Measurements from ENCODE around the gene TWF2.

Gene TWF2

DNA sequence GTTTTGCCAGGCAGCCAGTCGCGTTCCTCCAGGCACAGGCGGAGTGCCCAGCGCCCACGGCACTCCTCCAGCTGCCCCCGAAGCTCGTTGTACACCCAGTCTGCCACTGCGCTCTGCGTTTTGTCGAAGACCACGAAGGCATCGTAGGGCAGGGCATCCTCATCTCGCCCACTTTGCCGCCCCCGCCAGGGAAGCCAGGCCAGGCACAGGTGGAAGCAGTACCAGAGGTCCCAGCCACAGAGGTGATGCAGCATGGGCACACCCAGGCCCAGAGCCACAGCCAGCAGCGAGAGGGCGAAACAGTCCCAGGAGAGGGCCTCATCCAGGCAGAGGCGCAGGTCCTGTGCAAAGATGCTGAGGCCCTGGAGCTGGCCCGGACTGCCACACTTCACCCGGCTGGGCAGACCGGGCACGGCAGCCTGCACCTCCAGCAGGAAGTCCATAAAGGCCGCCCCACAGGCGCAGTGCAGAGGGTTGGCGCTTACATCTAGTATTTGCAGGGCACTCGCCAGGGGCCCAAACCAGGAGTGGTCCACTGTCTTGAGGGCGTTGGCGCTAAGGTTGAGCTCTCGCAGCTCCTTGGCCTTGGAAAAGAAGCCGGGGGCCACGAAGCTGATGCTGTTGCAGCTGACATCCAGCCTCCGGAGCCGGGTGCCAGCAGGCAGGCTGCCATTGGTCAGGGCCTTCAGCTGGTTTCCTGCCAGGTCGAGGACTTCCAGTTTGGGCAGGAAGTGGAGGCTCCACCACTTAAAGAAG lies 17.2 kb downstream of the TWF2 start:
- TF ChIP-seq RAD21 (IDR thresholded peaks at IDR 0.05; ENCODE audit: low read depth) = no peak
- no peak for TF ChIP-seq EGR1 (IDR thresholded peaks at IDR 0.05)
- TF ChIP-seq, protein P1, sequence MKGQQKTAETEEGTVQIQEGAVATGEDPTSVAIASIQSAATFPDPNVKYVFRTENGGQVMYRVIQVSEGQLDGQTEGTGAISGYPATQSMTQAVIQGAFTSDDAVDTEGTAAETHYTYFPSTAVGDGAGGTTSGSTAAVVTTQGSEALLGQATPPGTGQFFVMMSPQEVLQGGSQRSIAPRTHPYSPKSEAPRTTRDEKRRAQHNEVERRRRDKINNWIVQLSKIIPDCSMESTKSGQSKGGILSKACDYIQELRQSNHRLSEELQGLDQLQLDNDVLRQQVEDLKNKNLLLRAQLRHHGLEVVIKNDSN (IDR thresholded peaks at IDR 0.05) = no peak
- TF ChIP-seq REST (IDR thresholded peaks at IDR 0.05; ENCODE audit: low read depth) = no peak
- no peak for TF ChIP-seq NFIC (IDR thresholded peaks at IDR 0.05)
- no peak for TF ChIP-seq EP300 (IDR thresholded peaks at IDR 0.05; ENCODE audit: borderline replicate concordance)
- TF ChIP-seq, protein P2, sequence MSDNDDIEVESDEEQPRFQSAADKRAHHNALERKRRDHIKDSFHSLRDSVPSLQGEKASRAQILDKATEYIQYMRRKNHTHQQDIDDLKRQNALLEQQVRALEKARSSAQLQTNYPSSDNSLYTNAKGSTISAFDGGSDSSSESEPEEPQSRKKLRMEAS (IDR thresholded peaks at IDR 0.05) = no peak
- no peak for TF ChIP-seq FOXM1 (IDR thresholded peaks at IDR 0.05; ENCODE audit: borderline replicate concordance, low read depth)
- TF ChIP-seq CEBPB (IDR thresholded peaks at IDR 0.05) = no peak
- TF ChIP-seq TCF12 (IDR thresholded peaks at IDR 0.05; ENCODE audit: low read depth) = no peak
- no peak for TF ChIP-seq TAF1 (IDR thresholded peaks at IDR 0.05; ENCODE audit: low read depth)
- TF ChIP-seq TEAD4 (IDR thresholded peaks at IDR 0.05) = no peak

DNA sequence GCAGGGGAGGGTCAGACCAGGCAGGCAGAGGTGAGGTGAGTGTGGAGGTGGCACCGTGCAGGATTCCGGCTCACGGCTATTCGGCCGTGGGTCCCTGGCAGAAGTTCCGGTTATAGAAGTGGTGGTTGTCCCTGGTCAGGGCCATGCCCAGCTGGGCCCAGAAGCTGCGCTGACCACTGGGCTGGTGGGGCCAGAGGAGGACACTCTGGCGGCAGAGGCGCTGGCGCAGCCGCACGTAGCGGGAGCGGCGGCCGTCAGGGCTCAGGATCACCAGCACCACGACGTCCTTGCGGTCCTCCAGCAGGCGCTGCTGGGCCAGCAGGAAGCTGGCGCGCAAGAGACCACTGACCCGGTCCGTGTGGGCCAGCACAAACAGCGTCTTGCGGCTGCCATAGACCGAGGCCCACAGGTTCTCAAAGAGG lies 17.8 kb downstream of the TWF2 start:
- TF ChIP-seq, protein P1 (IDR thresholded peaks at IDR 0.05) = no peak
- TF ChIP-seq REST (IDR thresholded peaks at IDR 0.05; ENCODE audit: low read depth) = no peak
- no peak for TF ChIP-seq NFIC (IDR thresholded peaks at IDR 0.05)
- TF ChIP-seq, protein P2 (IDR thresholded peaks at IDR 0.05) = no peak
- no peak for TF ChIP-seq TCF12 (IDR thresholded peaks at IDR 0.05; ENCODE audit: low read depth)
- no peak for TF ChIP-seq CREB1 (IDR thresholded peaks at IDR 0.05; ENCODE audit: low read depth)
- no peak for TF ChIP-seq ZBTB7A (IDR thresholded peaks at IDR 0.05; ENCODE audit: low read depth)
- TF ChIP-seq EP300 (IDR thresholded peaks at IDR 0.05; ENCODE audit: borderline replicate concordance) = no peak
- TF ChIP-seq CEBPB (IDR thresholded peaks at IDR 0.05) = no peak
- TF ChIP-seq TEAD4 (IDR thresholded peaks at IDR 0.05) = no peak
- TF ChIP-seq EGR1 (IDR thresholded peaks at IDR 0.05) = no peak
- no peak for TF ChIP-seq FOXM1 (IDR thresholded peaks at IDR 0.05; ENCODE audit: borderline replicate concordance, low read depth)

GRCh38 chr3:52220380-52221026 lies 18.5 kb downstream of the TWF2 start:
- peak; percentile 56; the same call in 1 of the 2 replicates for TF ChIP-seq NFIC (IDR thresholded peaks at IDR 0.05)
- TF ChIP-seq RAD21 (IDR thresholded peaks at IDR 0.05; ENCODE audit: low read depth) = peak; percentile 88
- TF ChIP-seq TCF12 (IDR thresholded peaks at IDR 0.05; ENCODE audit: low read depth) = no peak

GRCh38 chr3:52218937-52219650 lies 19.9 kb downstream of the TWF2 start:
- TF ChIP-seq EP300 (IDR thresholded peaks at IDR 0.05; ENCODE audit: borderline replicate concordance) (peak; percentile 20; the same call in 1 of the 2 replicates), TAF1 (IDR thresholded peaks at IDR 0.05; ENCODE audit: low read depth) (no peak), NFIC (IDR thresholded peaks at IDR 0.05) (peak; percentile 43; the same call in 1 of the 2 replicates)
- TF ChIP-seq, protein P1 (IDR thresholded peaks at IDR 0.05) = peak; percentile 76

DNA sequence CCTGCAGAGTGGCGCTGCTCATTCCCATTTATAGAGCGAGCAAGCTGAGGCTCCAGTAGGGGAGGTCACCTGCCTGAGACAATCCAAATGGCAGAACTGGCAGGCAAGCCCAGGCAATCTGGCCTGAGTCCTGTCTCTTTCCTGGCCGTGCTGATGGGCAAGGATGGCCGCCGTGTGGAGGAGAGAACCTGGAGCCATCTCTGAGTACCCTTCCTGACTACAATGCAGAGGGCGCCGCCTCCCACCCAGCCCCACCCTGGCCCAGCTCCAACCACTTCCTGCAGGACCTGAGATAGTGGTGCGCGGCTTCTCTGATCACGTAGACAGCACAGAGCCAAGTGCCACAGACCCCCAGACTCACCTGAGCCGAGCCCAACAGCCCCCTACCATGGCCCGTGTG lies 20.5 kb downstream of the TWF2 start:
- no peak for TF ChIP-seq NFIC (IDR thresholded peaks at IDR 0.05)
- TF ChIP-seq RAD21 (IDR thresholded peaks at IDR 0.05; ENCODE audit: low read depth) = no peak
- TF ChIP-seq EP300 (IDR thresholded peaks at IDR 0.05; ENCODE audit: borderline replicate concordance) = no peak
- TF ChIP-seq TAF1 (IDR thresholded peaks at IDR 0.05; ENCODE audit: low read depth) = no peak
- no peak for TF ChIP-seq TEAD4 (IDR thresholded peaks at IDR 0.05)
- TF ChIP-seq, protein P1 (IDR thresholded peaks at IDR 0.05) = no peak
- TF ChIP-seq EGR1 (IDR thresholded peaks at IDR 0.05) = no peak
- TF ChIP-seq TCF12 (IDR thresholded peaks at IDR 0.05; ENCODE audit: low read depth) = no peak
- TF ChIP-seq, protein P2 (IDR thresholded peaks at IDR 0.05) = no peak
- TF ChIP-seq YY1 (IDR thresholded peaks at IDR 0.05; ENCODE audit: low read depth) = no peak
- no peak for TF ChIP-seq REST (IDR thresholded peaks at IDR 0.05; ENCODE audit: low read depth)
- no peak for TF ChIP-seq CREB1 (IDR thresholded peaks at IDR 0.05; ENCODE audit: low read depth)
- no peak for TF ChIP-seq ZBTB7A (IDR thresholded peaks at IDR 0.05; ENCODE audit: low read depth)
- no peak for TF ChIP-seq CEBPB (IDR thresholded peaks at IDR 0.05)
- TF ChIP-seq FOXM1 (IDR thresholded peaks at IDR 0.05; ENCODE audit: borderline replicate concordance, low read depth) = no peak
